Activated CD8-positive, alpha-beta memory T cell treated with anti-CD3 and anti-CD28 coated beads for 1 hour (primary cell): ENCODE results near the gene PFKFB3.

ENCODE experiments used
- DNase-seq, 2 donors: peaks; one replicate each; pipeline ENCODE4 v3.0.0-alpha.2; 2020; ENCODE audit warnings: low read depth in 1 of 2; ENCODE audit errors: extremely low read depth in 1 of 2

PFKFB3 gene

GRCh38 chr10:6297951-6298381 is 95.2 kb downstream of the PFKFB3 start:
- no peak for DNase-seq

- no peak for DNase-seq
These were observed 95.7 kb downstream of the PFKFB3 start for GRCh38 chr10:6298428-6298827.

GRCh38 chr10:6299234-6299633 is 96.5 kb downstream of the PFKFB3 start:
- DNase-seq = no peak

- no peak for DNase-seq
These were observed 97.0 kb downstream of the PFKFB3 start for GRCh38 chr10:6299743-6300105.

- DNase-seq = no peak
These were observed 97.5 kb downstream of the PFKFB3 start for GRCh38 chr10:6300106-6300783.

GRCh38 chr10:6300784-6301460 is 98.2 kb downstream of the PFKFB3 start:
- DNase-seq = no peak

- DNase-seq = no peak
These were observed 98.8 kb downstream of the PFKFB3 start for GRCh38 chr10:6301488-6302075.
